Measurements from ENCODE around the gene PBX4. TPM values are rescaled to one million over a fixed set of nuclear protein-coding genes. Genes with fewer than 3 reads are reported as not detected.

Gene PBX4
- total RNA-seq, 1 experiment from 2014 or later, result 11.6 TPM

DNA sequence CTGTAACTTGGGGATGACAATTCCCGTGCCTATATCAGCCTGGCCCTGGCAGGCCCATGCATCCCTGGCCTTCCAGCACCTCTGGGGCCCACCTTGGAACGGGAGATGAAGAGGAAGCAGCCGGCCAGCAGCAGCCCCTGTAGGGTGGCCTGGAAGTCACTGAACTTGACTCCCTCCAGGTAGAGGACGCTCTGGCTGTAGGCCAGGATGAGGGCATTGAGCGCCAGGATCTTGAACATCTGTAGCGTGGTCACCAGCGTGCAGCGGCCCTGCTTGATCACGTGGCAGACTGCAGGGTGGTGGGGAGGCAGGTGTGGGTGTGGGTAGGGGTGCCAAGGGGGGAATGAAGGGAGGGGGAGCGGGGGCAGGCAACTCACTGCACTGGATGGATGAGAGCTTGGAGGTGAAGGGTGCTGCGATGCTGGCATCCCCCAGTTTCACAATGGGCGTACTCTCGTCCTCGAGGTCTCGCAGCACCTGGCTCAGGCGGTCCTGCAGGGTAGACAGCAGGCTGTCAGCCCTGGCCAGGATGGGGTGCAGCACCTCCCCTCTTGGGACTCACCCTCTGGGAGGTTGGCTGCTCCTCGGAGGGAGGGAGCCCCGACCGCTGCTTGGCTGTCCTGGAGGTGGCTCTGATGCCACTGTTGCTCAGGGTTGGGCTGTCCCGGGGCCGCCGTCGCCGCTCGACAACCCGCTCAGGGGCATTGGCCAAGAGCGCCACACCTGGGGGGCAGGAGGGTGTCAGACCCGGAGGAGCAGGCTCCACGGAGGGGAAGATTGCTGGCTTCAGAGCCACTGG is 28.7 kb upstream of the PBX4 start:
- Histone ChIP-seq H3K9me3 (ENCODE audit: control insufficient read depth in 1 of 2, insufficient read depth in 1 of 2, low read depth in 1 of 2, low read length in 2 of 2) (no peaks in the 10 kb centered on the region), H3K27ac (ENCODE audit: low read depth, low read length) (no peak overlapping the region), H3K9me2 (ENCODE audit: insufficient read depth) (no peaks in the 10 kb centered on the region), H3K9ac (ENCODE audit: low read length) (no peak overlapping the region), H3K27me3 (ENCODE audit: insufficient read depth, low read length) (no peaks in the 10 kb centered on the region), H3K4me3 (replicated peaks in 1 of 2; ENCODE audit: low read depth in 1 of 2, low read length in 2 of 2) (no peak overlapping the region), H3K79me2 (ENCODE audit: insufficient read depth, low read length) (no peaks in the 10 kb centered on the region), H3K4me2 (ENCODE audit: low read length) (no peak overlapping the region), H2AFZ (ENCODE audit: low read depth, low read length, poor library complexity, severe bottlenecking) (no peak overlapping the region), H3K36me3 (ENCODE audit: control insufficient read depth in 1 of 2, insufficient read depth in 2 of 2, low read length in 2 of 2) (peaks cover 20 to 22% of the 10 kb centered on the region in 2 experiments; a peak in 3 of 4 replicates), H3K4me1 (ENCODE audit: control insufficient read depth in 1 of 2, insufficient read depth in 2 of 2, low read length in 2 of 2) (peaks cover 0 to 13% of the 10 kb centered on the region in 2 experiments; a peak in 2 of 4 replicates), H4K20me1 (ENCODE audit: insufficient read depth) (no peaks in the 10 kb centered on the region)
- ChIA-PET CTCF (no interaction called here), RAD21 (ENCODE audit: low non-redundant PET in 1 of 2, low total read pairs in 2 of 2, uncharacterized antibody in 2 of 2, unreplicated experiment in 2 of 2) (no interaction called here), POLR2A (no interaction called here)
- TF ChIP-seq JUND (IDR thresholded peaks at IDR 0.05) (no peak), ELF1 (IDR thresholded peaks at IDR 0.05; ENCODE audit: borderline replicate concordance, low read depth) (no peak), ZBTB33 (IDR thresholded peaks at IDR 0.05; ENCODE audit: extremely low read depth, insufficient replicate concordance, low read length) (no peak), SRF (IDR thresholded peaks at IDR 0.05; ENCODE audit: low read depth) (no peak), EGR1 (IDR thresholded peaks at IDR 0.05; ENCODE audit: low read depth) (no peak), MAX (IDR thresholded peaks at IDR 0.05) (no peak), FOSL1 (IDR thresholded peaks at IDR 0.05; ENCODE audit: low read depth) (no peak), EZH2phosphoT487 (IDR thresholded peaks at IDR 0.05; ENCODE audit: borderline replicate concordance) (no peak), ZNF274 (IDR thresholded peaks at IDR 0.05; ENCODE audit: low read depth, low read length) (no peak), SP1 (IDR thresholded peaks at IDR 0.05; ENCODE audit: low read depth) (no peak), POLR2A (IDR thresholded peaks at IDR 0.05; ENCODE audit: borderline replicate concordance, extremely low read depth, insufficient read depth, insufficient read length) (no peak), EZH2 (IDR thresholded peaks at IDR 0.05) (no peak), TCF7L2 (IDR thresholded peaks at IDR 0.05; ENCODE audit: borderline replicate concordance, extremely low read depth, insufficient read depth, insufficient read length) (no peak), CEBPB (IDR thresholded peaks at IDR 0.05; ENCODE audit: low read depth) (no peak), ATF3 (IDR thresholded peaks at IDR 0.05) (no peak), POLR2AphosphoS5 (IDR thresholded peaks at IDR 0.05; ENCODE audit: low read depth, low read length) (no peak), CBX3 (IDR thresholded peaks at IDR 0.05; ENCODE audit: low read depth) (no peak), RAD21 (IDR thresholded peaks at IDR 0.05; ENCODE audit: low read depth) (no peak)
- TF ChIP-seq, protein P1, sequence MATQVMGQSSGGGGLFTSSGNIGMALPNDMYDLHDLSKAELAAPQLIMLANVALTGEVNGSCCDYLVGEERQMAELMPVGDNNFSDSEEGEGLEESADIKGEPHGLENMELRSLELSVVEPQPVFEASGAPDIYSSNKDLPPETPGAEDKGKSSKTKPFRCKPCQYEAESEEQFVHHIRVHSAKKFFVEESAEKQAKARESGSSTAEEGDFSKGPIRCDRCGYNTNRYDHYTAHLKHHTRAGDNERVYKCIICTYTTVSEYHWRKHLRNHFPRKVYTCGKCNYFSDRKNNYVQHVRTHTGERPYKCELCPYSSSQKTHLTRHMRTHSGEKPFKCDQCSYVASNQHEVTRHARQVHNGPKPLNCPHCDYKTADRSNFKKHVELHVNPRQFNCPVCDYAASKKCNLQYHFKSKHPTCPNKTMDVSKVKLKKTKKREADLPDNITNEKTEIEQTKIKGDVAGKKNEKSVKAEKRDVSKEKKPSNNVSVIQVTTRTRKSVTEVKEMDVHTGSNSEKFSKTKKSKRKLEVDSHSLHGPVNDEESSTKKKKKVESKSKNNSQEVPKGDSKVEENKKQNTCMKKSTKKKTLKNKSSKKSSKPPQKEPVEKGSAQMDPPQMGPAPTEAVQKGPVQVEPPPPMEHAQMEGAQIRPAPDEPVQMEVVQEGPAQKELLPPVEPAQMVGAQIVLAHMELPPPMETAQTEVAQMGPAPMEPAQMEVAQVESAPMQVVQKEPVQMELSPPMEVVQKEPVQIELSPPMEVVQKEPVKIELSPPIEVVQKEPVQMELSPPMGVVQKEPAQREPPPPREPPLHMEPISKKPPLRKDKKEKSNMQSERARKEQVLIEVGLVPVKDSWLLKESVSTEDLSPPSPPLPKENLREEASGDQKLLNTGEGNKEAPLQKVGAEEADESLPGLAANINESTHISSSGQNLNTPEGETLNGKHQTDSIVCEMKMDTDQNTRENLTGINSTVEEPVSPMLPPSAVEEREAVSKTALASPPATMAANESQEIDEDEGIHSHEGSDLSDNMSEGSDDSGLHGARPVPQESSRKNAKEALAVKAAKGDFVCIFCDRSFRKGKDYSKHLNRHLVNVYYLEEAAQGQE (IDR thresholded peaks at IDR 0.05; ENCODE audit: low read depth), result no peak
- no peak for DNase-seq (ENCODE audit: low read depth, low spot score)
- intact Hi-C loops (cut with micrococcal nuclease), result no loop called here
- no TSS peak for BruUV-seq (replicated peaks)
- no peak for ATAC-seq
